ENCODE data around the gene ODAD3. TPM values are rescaled to one million over a fixed set of nuclear protein-coding genes. Genes with fewer than 3 reads are reported as not detected.

ODAD3 gene
- total and polyA plus RNA-seq, 2 of the 13 experiments (the other 11 are each of a cell fraction or from before 2014, with no cell fraction given): 0.04 to 0.08 TPM

- no TSS peak for BruUV-seq (replicated peaks)
- no peak overlapping the region for H3K9ac ChIP-seq (ENCODE audit: insufficient read depth, low read depth, low read length)
- H3K4me2 ChIP-seq (ENCODE audit: low read depth, low read length): peak overlapping the region; percentile 13; the same call in 1 of the 2 replicates
- H3K4me1 ChIP-seq (ENCODE audit: insufficient read depth, low read length): peaks cover 52% of the 10 kb centered on the region
- CTCF ChIA-PET (ENCODE audit: low intra/inter-chr PET ratio, low total read pairs): no interaction called here
- DNase-seq (ENCODE audit: low spot score): no peak
- no peaks in the 10 kb centered on the region for H3K36me3 ChIP-seq (replicated peaks in 1 of 2; ENCODE audit: control insufficient read depth in 1 of 2, insufficient read depth in 2 of 2, low read length in 2 of 2)
- H4K20me1 ChIP-seq (ENCODE audit: insufficient read depth, low read length): no peaks in the 10 kb centered on the region
- no peak for ATAC-seq
- peaks cover 12% of the 10 kb centered on the region for H3K79me2 ChIP-seq (ENCODE audit: insufficient read depth, low read length)
- no peak for FAIRE-seq
- H3K9me3 ChIP-seq (ENCODE audit: low read length): no peaks in the 10 kb centered on the region
- POLR2A ChIA-PET: interaction anchor here (0.7 to 1.4 kb wide), 7 partner anchors 31 to 436 kb away, joined by 3 to 6 read pairs (median 3); partner anchors contain the start of genes ANGPTL8, CCDC159, ODAD3 and PRKCSH
- no peak overlapping the region for H3K27ac ChIP-seq (ENCODE audit: extremely low read length, insufficient read depth, low read length)
- no peaks in the 10 kb centered on the region; a peak in 1 of 5 replicates for H3K27me3 ChIP-seq (ENCODE audit: control insufficient read depth in 1 of 2, insufficient read depth in 2 of 2, low read length in 2 of 2)
- in situ Hi-C loops (cut with HindIII; ENCODE audit: extremely low pct_ligation_motif_present, low pct_unique_long_range_greater_than_20kb): no loop called here
- intact Hi-C loops (cut with micrococcal nuclease; ENCODE audit: unreplicated experiment): no loop called here
- no peak overlapping the region for H3K4me3 ChIP-seq (replicated peaks in 1 of 3; ENCODE audit: insufficient read depth in 1 of 3, low read depth in 2 of 3, low read length in 3 of 3)
- H2AFZ ChIP-seq (ENCODE audit: low read length): no peak overlapping the region
- TF ChIP-seq ZSCAN30 (CRISPR knock-in tag; IDR thresholded peaks at IDR 0.05) (no peak), CBX2 (IDR thresholded peaks at IDR 0.05; ENCODE audit: low read depth, low read length) (no peak), CBX2 (CRISPR knock-in tag; IDR thresholded peaks at IDR 0.05; ENCODE audit: low read depth) (no peak), KDM3A (CRISPR knock-in tag; IDR thresholded peaks at IDR 0.05; ENCODE audit: low read depth) (no peak), PLRG1 (conservative IDR thresholded peaks at IDR 0.05) (no peak), ZNF124 (CRISPR knock-in tag; IDR thresholded peaks at IDR 0.05) (no peak), PATZ1 (CRISPR knock-in tag; IDR thresholded peaks at IDR 0.05) (no peak), HES4 (CRISPR knock-in tag; IDR thresholded peaks at IDR 0.05; ENCODE audit: borderline replicate concordance) (no peak), ZBTB46 (CRISPR knock-in tag; IDR thresholded peaks at IDR 0.05; ENCODE audit: borderline replicate concordance) (no peak), ELF3 (CRISPR knock-in tag; IDR thresholded peaks at IDR 0.05) (no peak), ZNF644 (CRISPR knock-in tag; IDR thresholded peaks at IDR 0.05; ENCODE audit: low read depth) (no peak), RCOR2 (CRISPR knock-in tag; IDR thresholded peaks at IDR 0.05) (no peak), ELF1 (CRISPR knock-in tag; IDR thresholded peaks at IDR 0.05) (peak; percentile 9; the same call in 1 of the 2 replicates), NFYC (CRISPR knock-in tag; IDR thresholded peaks at IDR 0.05) (peak; percentile 70), NAIF1 (CRISPR knock-in tag; IDR thresholded peaks at IDR 0.05; ENCODE audit: borderline replicate concordance) (no peak), U2AF2 (IDR thresholded peaks at IDR 0.05; ENCODE audit: low read depth, low read length) (no peak), HHEX (CRISPR knock-in tag; IDR thresholded peaks at IDR 0.05) (no peak), MBD4 (IDR thresholded peaks at IDR 0.05; ENCODE audit: borderline replicate concordance, low read length) (no peak), ZNF512 (CRISPR knock-in tag; IDR thresholded peaks at IDR 0.05) (no peak), USF2 (IDR thresholded peaks at IDR 0.05; ENCODE audit: low read depth, low read length) (peak; percentile 77), USF2 (CRISPR knock-in tag; IDR thresholded peaks at IDR 0.05; ENCODE audit: borderline replicate concordance) (peak; percentile 85; the same call in 1 of the 2 replicates)
Observed at GRCh38 chr19:11377237-11377636, 57.7 kb downstream of the ODAD3 start.
